Gastrocnemius medialis (tissue), 4 donors: ENCODE data around the gene CPXM1. TPM values are rescaled to one million over a fixed set of nuclear protein-coding genes. Genes with fewer than 3 reads are reported as not detected.

Experiments used
- ATAC-seq, 2 donors: fragments of 150-250 bp; one replicate each; pipeline ENCODE4 v1.9.1; 2016
- DNase-seq, 2 donors: peaks; one replicate each; pipeline ENCODE4 v3.0.0-alpha.2; 2019
- H3K27ac ChIP-seq, 4 donors: fragments of 200-600 bp; sonication (generic); 1 replicate in 1 of 4; 2 replicates in 3 of 4; pipeline ENCODE4 v1.5.1; 2016 to 2018; ENCODE audit warnings: mild to moderate bottlenecking in 2 of 4, moderate library complexity in 1 of 4
- H3K27me3 ChIP-seq, 3 donors: fragments of 200-600 bp; sonication (generic) in 2 of 3; 1 replicate in 1 of 3; 2 replicates in 2 of 3; pipeline versions ENCODE4 v1.5.1 to v1.6.0; 2016 to 2019; ENCODE audit warnings: mild to moderate bottlenecking in 1 of 3, moderate library complexity in 1 of 3
- H3K36me3 ChIP-seq, 2 donors: fragments of 200-600 bp; sonication (generic) in 1 of 2; one replicate each; pipeline ENCODE4 v1.5.1; 2017 to 2018
- H3K4me1 ChIP-seq, 2 donors: fragments of 200-600 bp; sonication (generic) in 1 of 2; one replicate each; pipeline ENCODE4 v1.5.1; 2016 to 2017; ENCODE audit warnings: mild to moderate bottlenecking in 2 of 2
- H3K4me3 ChIP-seq, 4 donors: fragments of 200-600 bp; sonication (generic) in 3 of 4; 1 replicate in 1 of 4; 2 replicates in 3 of 4; pipeline ENCODE4 v1.5.1; 2016 to 2019; ENCODE audit warnings: mild to moderate bottlenecking in 2 of 4
- H3K9me3 ChIP-seq, 3 donors: fragments of 200-600 bp; sonication (generic) in 2 of 3; 1 replicate in 1 of 3; 2 replicates in 2 of 3; pipeline ENCODE4 v1.5.1; 2016 to 2019
- POLR2A ChIP-seq, 2 donors: fragments of 450-650 bp; IDR thresholded peaks; one replicate each; pipeline ENCODE4 v1.6.1; 2017; ENCODE audit warnings: antibody characterized with exemption in 2 of 2, mild to moderate bottlenecking in 2 of 2, moderate library complexity in 2 of 2
- in situ Hi-C, 4 donors: fragments of 200-750 bp; cut with MboI; loops; one replicate each; pipeline versions ENCODE4 v1.15.0 to v1.8.0; 2017; ENCODE audit warnings: low sequenced_read_pairs in 4 of 4
- intact Hi-C: fragments of 100-400 bp; cut with DNase I; formaldehyde crosslinking; loops from one replicate; pipeline ENCODE4 v1.15.1; 2023; ENCODE audit warnings: low total_unique reads
- total RNA-seq, 4 donors: library from RNA; depleted of rRNA; stranded (reverse); fragments of >200 nt; gene quantifications; one replicate each; pipeline versions ENCODE4 v1.1.0 to v1.2.3, GENCODE V29; 2016
- TF ChIP-seq, protein P1 (sequence below), 5 experiments: fragments of 450-650 bp in 3 of 5; fragments of 200-600 bp in 2 of 5; sonication (generic) in 2 of 5; IDR thresholded peaks in 4 of 5; conservative IDR thresholded peaks in 1 of 5; 1 replicate in 4 of 5; 2 replicates in 1 of 5; pipeline ENCODE4 v1.5.1; 2016 to 2019; ENCODE audit warnings: antibody characterized with exemption in 5 of 5, mild to moderate bottlenecking in 3 of 5, moderate library complexity in 3 of 5

The CPXM1 gene
- total RNA-seq, 4 donors from 2014 or later = 0.46 to 1.6 (median 0.81) TPM; not detected in 1

DNA sequence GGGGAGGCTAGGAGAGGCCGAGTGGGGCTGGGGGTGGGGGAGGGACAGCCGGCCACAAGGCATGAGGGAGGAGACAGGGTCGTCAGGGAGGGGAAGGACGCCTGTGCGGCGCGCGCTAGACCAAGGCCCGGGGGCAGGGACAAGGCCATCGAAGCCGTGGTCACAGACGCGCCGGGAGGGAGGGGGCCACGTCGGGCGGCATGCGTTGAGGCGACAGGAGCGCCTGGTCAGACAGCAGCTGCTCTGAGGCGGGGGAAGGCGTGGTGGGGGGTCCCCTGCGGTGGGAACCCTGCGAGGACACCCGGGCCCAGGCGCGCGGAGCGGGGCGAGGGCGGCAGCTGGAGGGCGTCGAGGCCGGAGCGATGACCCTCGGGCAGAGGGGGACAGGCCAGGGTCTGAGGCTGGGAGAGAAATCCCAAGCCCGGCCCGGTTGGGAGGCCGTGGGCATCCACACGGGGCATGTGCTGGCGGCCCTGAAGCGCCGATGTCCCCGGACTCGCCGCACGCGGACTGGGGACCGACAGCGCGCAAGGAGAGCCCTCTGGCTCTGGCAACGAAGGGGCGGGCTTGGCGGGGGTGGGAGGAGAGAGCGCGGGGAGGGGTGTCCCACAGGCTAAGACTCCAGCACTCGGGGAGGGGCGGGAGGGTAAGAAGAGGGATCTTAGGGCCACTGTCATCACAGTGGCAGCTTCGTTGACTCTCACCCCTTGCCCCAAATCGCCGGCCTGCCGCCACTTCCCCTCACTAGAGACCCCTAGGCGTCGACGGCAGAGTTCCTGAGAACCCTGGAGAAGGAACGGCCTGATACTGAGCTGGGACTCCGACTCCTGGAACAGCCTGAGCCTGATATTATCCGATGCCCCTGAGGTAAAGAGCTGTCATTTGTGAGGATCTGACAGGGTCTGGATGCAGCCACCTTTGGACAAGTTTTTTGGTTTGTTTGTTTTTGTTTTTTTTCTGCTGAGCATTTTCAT lies 20.8 kb upstream of the CPXM1 start:
- H3K4me3 ChIP-seq = no peak overlapping the region
- no peaks in the 10 kb centered on the region for H3K9me3 ChIP-seq
- ATAC-seq (no peak), DNase-seq (no peak)
- no peaks in the 10 kb centered on the region for H3K4me1 ChIP-seq
- no peak overlapping the region for H3K27ac ChIP-seq
- H3K27me3 ChIP-seq = peaks cover 16 to 36% (median 29%) of the 10 kb centered on the region in 3 donors
- in situ Hi-C loops = no loop called here
- intact Hi-C loops = no loop called here
- TF ChIP-seq POLR2A (IDR thresholded peaks at IDR 0.05) = no peak
- TF ChIP-seq, protein P1, sequence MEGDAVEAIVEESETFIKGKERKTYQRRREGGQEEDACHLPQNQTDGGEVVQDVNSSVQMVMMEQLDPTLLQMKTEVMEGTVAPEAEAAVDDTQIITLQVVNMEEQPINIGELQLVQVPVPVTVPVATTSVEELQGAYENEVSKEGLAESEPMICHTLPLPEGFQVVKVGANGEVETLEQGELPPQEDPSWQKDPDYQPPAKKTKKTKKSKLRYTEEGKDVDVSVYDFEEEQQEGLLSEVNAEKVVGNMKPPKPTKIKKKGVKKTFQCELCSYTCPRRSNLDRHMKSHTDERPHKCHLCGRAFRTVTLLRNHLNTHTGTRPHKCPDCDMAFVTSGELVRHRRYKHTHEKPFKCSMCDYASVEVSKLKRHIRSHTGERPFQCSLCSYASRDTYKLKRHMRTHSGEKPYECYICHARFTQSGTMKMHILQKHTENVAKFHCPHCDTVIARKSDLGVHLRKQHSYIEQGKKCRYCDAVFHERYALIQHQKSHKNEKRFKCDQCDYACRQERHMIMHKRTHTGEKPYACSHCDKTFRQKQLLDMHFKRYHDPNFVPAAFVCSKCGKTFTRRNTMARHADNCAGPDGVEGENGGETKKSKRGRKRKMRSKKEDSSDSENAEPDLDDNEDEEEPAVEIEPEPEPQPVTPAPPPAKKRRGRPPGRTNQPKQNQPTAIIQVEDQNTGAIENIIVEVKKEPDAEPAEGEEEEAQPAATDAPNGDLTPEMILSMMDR (IDR thresholded peaks at IDR 0.05 in 4 of 5, conservative IDR thresholded peaks at IDR 0.05 in 1 of 5) = no peak
- no peaks in the 10 kb centered on the region for H3K36me3 ChIP-seq

DNA sequence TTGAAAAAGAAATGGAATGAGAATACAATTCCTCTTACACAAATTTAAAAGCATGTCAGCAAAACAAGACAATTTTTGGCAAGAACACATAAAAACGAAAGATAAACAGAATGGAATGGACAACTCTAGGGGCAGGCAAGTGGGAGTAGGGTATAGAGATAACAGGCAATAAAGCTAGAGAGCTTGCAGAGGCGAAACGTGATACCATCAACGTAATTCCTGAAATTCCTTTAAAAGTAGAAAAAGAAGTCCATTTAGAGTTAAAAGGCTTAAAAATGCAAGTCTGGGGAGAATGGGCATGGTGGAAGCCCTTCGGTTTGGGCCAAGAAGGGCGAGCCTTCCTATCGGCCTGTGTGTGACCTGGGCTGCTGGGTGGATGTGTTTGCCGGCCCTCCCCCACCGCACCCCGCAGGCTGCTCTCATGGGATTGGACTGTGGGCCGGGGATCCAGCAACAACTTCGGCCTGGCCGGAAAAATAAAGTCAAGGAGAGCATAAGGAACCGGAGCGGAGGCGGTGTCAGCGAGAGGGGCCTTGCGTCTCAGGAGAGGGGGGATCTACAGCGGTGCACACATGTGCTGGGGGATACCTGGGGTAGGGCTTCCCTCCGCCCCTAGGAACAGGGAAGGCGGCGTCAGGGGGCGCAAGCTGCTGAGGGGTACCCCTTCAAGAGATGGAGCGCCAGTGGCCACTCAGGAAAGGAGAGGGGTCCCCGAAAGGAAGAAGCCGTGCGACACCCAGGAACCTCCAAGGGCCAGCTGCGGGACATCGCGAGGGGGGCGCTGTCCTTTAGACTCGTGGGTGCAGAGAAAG lies 19.9 kb upstream of the CPXM1 start:
- in situ Hi-C loops (no loop called here), intact Hi-C loops (no loop called here)
- no peak overlapping the region for H3K4me3 ChIP-seq
- DNase-seq (no peak), ATAC-seq (no peak)
- H3K27me3 ChIP-seq = peaks cover 15 to 30% (median 27%) of the 10 kb centered on the region in 3 donors
- no peaks in the 10 kb centered on the region for H3K4me1 ChIP-seq
- TF ChIP-seq POLR2A (IDR thresholded peaks at IDR 0.05) = no peak
- TF ChIP-seq, protein P1 (IDR thresholded peaks at IDR 0.05 in 4 of 5, conservative IDR thresholded peaks at IDR 0.05 in 1 of 5) = no peak
- H3K27ac ChIP-seq = no peak overlapping the region
- H3K9me3 ChIP-seq = no peaks in the 10 kb centered on the region
- H3K36me3 ChIP-seq = no peaks in the 10 kb centered on the region

DNA sequence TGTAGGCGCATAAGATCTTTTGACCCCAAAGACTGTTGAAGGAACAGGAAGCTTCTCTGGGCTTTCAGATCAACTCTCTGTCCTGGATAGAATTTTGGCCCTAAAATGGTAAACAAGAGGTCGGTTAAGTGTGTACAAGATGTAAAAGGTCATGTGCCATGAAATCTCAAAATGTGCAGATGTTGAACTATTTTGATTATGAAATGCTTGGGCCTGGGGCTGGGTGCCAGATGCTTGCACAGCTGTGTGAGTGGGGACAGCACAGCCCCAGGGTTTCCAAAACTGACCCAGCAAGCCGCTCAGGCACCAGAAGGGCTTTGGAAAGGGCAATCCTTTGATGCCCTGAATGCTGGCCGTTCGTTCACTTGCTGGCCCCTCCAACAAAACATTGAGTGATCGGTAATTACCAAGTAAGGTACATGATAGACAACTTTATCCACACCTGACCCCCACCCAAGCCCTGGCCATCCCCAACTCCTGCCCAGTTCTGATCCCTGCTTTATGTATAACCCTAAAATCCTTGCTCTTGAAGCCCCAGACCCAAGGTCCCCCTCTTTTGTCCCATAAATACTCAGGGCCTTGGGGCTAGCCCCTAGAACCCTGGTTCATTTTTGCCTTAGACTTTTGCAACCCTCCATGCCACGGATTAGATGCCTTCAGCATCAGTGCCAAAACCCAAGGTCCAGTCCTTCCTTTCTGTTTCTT lies 17.6 kb upstream of the CPXM1 start:
- Histone ChIP-seq H3K9me3 (no peaks in the 10 kb centered on the region), H3K4me3 (no peak overlapping the region), H3K27me3 (peaks cover 15 to 30% (median 27%) of the 10 kb centered on the region in 3 donors), H3K27ac (no peak overlapping the region), H3K4me1 (no peaks in the 10 kb centered on the region), H3K36me3 (no peaks in the 10 kb centered on the region)
- DNase-seq = peak; percentile 29 to 67
- in situ Hi-C loops = no loop called here
- ATAC-seq = peak; percentile 65 to 76
- TF ChIP-seq, protein P1 (IDR thresholded peaks at IDR 0.05 in 4 of 5, conservative IDR thresholded peaks at IDR 0.05 in 1 of 5) = no peak
- no peak for TF ChIP-seq POLR2A (IDR thresholded peaks at IDR 0.05)
- intact Hi-C loops = no loop called here

DNA sequence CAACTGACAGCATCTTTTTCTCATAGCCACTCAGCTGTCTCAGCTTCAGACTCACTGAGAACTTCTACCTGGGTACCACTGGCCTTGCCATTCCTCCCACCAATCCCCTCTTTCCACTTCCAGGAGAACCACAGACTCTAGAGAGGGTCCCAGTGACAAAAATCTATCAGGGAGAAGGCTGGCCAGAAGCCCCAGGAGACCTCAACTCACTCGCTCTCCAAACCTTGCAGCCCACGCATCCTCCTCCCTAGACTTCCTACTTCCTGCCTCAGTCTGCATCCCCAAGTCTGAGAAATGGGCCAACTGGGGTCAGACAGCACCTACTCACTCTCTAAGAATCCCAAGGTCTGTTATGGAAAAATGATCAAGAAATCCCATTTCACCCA lies 16.9 kb upstream of the CPXM1 start:
- H3K4me3 ChIP-seq = no peak overlapping the region
- intact Hi-C loops = no loop called here
- H3K4me1 ChIP-seq = no peaks in the 10 kb centered on the region
- H3K27me3 ChIP-seq = peaks cover 16 to 34% (median 27%) of the 10 kb centered on the region in 3 donors
- H3K9me3 ChIP-seq = no peaks in the 10 kb centered on the region
- DNase-seq = no peak
- in situ Hi-C loops = no loop called here
- no peaks in the 10 kb centered on the region for H3K36me3 ChIP-seq
- H3K27ac ChIP-seq = no peak overlapping the region
- TF ChIP-seq POLR2A (IDR thresholded peaks at IDR 0.05) = no peak
- TF ChIP-seq, protein P1 (IDR thresholded peaks at IDR 0.05 in 4 of 5, conservative IDR thresholded peaks at IDR 0.05 in 1 of 5) = no peak
- ATAC-seq = no peak
